Epidermal melanocyte (primary cell): ENCODE measurements around the gene CISD2.
"Not testable (repeated sequence)": the region's sequence is repeated elsewhere in the genome, so short reads cannot be mapped to it uniquely, and the experiment has no call there.

Experiments used
- DNase-seq: peaks from one replicate; pipeline ENCODE4 v3.0.0; 2011; ENCODE audit warnings: low spot score; ENCODE audit not compliant: insufficient read length

The CISD2 gene

GRCh38 chr4:102901804-102902203 is 33.0 kb downstream of the CISD2 start:
- no peak for DNase-seq

- DNase-seq: no peak
Measured at GRCh38 chr4:102918859-102919258, 50.1 kb downstream of the CISD2 start.

- not testable (repeated sequence) for DNase-seq
Measured at GRCh38 chr4:102919697-102920096, 50.9 kb downstream of the CISD2 start.

- no peak for DNase-seq
Measured at GRCh38 chr4:102935716-102936115, 66.9 kb downstream of the CISD2 start.

GRCh38 chr4:102938063-102938462 is 69.3 kb downstream of the CISD2 start:
- DNase-seq: not testable (repeated sequence)
